GM06990 (cell line): ENCODE results near the gene C1orf122.
A peak's percentile ranks its signal among the peaks of the same experiment; 100 is the strongest.

Experiments used
- DNase-seq: peaks from one replicate; pipeline ENCODE4 v3.0.0-alpha.2; 2011; ENCODE audit not compliant: insufficient read length; ENCODE audit errors: extremely low read depth
- H3K27me3 ChIP-seq: replicated peaks from 2 replicates; pipeline ENCODE4 v1.6.0; 2011; ENCODE audit warnings: low read length; ENCODE audit not compliant: control insufficient read depth, insufficient read depth
- H3K36me3 ChIP-seq: 2 replicates; pipeline ENCODE4 v1.5.1; 2011; ENCODE audit warnings: low read length; ENCODE audit not compliant: control insufficient read depth, insufficient read depth
- H3K4me3 ChIP-seq: replicated peaks from 2 replicates; pipeline ENCODE4 v1.5.1; 2011; ENCODE audit warnings: low read depth, mild to moderate bottlenecking, control low read depth, low read length
- TF ChIP-seq, protein P1 (sequence below): IDR thresholded peaks from 2 replicates; pipeline ENCODE4 v1.5.1; 2011; ENCODE audit warnings: low read length, control low read depth, mild to moderate bottlenecking, inconsistent platforms; ENCODE audit not compliant: insufficient read depth, poor library complexity, severe bottlenecking

C1orf122 gene

DNA sequence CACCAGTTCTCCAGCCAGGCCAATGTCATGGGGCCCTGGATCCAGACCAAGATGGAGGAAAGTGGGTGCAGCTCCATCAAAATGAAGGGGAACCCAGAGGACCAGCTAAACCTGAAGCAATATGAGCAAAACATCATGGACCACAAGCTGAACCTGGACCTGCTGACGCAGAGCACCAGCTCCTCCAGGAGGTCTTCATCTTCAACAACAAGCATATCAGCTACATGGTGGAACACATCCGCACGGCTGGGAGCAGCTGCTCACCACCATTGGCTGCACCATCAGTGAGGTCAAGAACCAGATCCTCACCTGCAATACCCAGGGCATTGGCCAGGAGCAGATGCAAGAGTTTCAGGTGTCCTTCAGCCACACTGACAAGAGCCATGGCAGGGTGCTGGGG, 28.9 kb upstream of the C1orf122 start:
- no peak overlapping the region for H3K4me3 ChIP-seq
- H3K36me3 ChIP-seq = no peaks in the 10 kb centered on the region
- H3K27me3 ChIP-seq = no peaks in the 10 kb centered on the region
- DNase-seq = no peak
- TF ChIP-seq, protein P1, sequence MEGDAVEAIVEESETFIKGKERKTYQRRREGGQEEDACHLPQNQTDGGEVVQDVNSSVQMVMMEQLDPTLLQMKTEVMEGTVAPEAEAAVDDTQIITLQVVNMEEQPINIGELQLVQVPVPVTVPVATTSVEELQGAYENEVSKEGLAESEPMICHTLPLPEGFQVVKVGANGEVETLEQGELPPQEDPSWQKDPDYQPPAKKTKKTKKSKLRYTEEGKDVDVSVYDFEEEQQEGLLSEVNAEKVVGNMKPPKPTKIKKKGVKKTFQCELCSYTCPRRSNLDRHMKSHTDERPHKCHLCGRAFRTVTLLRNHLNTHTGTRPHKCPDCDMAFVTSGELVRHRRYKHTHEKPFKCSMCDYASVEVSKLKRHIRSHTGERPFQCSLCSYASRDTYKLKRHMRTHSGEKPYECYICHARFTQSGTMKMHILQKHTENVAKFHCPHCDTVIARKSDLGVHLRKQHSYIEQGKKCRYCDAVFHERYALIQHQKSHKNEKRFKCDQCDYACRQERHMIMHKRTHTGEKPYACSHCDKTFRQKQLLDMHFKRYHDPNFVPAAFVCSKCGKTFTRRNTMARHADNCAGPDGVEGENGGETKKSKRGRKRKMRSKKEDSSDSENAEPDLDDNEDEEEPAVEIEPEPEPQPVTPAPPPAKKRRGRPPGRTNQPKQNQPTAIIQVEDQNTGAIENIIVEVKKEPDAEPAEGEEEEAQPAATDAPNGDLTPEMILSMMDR = no peak

DNA sequence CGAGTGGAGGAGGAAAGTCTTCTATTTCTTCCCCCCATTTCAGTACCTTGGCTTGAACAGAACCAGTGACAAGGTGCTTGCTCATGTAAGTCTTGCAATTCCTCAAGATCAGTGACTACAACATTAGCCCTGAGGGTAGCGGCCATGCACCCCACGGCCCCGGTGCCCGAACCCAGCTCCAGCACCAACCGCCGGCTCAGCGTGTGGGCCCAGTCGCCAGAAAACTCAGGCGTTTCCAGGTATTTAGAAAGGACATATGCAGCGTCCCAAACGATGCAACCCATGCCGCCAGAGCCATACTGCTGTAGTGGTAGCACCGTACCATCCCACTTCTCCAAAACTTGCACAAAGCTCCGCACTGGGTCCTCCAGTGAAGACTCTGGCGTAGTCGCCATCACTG, 25.1 kb upstream of the C1orf122 start:
- TF ChIP-seq, protein P1 = no peak
- DNase-seq = no peak
- Histone ChIP-seq H3K36me3 (no peaks in the 10 kb centered on the region), H3K27me3 (no peaks in the 10 kb centered on the region), H3K4me3 (no peak overlapping the region)

DNA sequence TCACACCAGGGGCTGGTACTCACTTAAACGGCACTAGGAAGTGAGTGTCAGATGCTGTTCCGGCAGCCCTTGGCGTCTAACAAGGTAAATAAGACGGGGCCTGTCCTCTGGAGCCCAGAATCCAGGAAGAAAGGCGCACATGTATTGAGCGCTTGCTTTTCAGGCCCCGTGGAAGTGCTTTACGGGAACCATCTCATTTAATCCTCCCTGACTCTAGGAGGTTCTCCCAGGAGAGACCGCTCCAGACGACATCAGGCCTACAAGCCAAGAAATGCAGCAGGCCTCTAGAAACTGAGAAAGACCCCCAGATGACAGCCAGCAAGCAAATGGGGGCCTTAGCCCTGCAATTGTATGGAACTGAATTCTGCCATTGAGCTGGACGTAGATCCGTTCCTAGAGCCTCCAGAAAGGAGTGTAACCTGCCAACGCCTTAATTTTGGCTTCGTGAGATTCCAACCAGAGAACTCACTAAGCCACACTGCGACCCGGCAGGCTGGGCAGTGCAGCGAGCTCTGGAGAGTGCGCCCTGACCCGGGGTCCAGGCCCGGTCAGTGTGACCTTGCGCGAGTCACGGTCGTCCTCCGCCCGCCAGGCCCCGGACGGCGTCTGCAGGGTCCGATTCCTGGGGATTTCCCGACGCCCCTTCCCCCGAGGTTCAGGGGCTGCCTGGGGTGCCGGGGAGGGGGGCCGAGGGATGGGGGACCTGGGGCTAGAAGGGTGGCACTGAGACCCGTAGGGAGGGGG, 14.5 kb upstream of the C1orf122 start:
- H3K4me3 ChIP-seq = peak overlapping the region; percentile 77
- no peak for DNase-seq
- H3K27me3 ChIP-seq = no peaks in the 10 kb centered on the region
- TF ChIP-seq, protein P1 = no peak
- H3K36me3 ChIP-seq = peaks cover 5% of the 10 kb centered on the region

DNA sequence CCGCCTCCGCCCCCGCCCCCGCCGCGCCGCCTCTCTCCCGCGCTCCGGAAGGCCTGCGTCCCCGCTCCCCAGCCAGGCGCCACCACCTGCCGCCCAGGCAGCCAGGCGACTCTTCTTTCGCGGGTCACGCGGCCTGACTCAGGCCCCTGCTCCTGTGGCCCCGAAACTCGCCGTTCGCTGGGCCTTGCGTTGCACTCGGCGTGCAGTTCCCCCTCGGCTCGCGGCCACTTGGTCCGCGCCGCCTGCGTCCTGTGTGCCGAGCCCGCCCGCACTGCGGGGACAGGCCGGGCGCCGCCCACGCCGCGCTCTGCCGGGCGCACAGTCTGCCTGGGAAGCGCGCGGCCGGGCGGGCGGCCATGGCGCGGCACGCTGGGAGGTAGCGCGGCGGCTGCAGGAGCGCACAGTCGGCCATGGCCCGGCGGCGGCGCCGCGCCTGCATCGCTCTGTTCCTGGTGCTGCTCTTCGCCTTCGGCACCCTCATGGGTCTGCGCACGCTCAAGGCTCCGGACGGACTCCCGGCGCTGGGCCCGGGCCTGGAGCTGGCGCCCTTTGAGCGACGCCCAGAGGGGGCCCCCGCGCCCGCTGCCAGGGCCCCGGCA, 13.7 kb upstream of the C1orf122 start, which contains the start of gene MANEAL:
TSS of gene MANEAL (plus strand) at position 75 of the 599 bp plus-strand sequence. CDS start at position 411, 336 bp downstream.
- Histone ChIP-seq H3K36me3 (peaks cover 7% of the 10 kb centered on the region), H3K27me3 (no peaks in the 10 kb centered on the region), H3K4me3 (peak within 1 kb of the TSS; percentile 77)
- DNase-seq = peak; percentile 85
- TF ChIP-seq, protein P1 = no peak

DNA sequence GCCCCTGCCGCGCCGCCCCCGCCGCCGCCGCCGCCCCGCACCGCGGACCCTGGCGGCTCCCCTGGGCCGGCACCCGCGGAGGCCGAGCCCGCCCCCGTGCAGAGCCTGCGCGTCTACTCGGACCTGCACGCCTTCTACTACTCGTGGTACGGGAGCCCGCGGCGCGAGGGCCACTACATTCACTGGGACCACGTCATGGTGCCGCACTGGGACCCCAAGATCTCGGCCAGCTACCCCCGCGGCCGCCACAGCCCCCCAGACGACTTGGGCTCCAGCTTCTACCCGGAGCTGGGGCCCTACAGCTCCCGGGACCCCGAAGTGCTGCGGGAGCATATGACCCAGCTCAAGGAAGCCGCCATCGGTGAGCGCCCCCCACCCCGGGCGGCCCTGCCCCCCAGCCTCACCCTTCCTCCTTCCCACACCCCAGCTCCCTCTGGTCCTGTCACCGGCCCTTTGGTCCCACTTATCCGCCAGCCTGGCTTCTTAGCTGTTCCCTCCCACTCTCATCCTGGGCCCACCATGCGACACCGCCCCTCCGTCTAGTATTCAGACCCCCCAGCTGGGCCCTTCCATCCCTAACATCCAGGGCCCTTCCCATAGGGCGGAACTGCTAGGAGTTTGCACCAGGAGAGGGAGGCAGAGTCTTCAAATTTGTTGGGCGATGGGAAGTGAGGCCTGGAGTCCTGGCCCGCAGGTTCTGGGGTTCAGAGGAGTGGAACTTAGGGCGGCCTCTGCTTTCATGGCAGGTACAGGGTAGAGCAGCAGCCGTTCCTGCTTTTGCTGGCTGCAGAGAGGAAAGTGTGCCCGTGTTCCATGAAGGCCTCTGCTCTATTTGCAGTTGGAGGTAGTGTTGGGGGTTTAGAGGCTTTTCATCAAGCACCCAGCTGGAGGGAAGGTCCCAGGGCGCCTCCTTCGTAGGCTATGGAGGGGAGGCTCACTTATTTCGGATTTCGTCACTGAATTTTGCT, 12.9 kb upstream of the C1orf122 start:
- TF ChIP-seq, protein P1 = no peak
- DNase-seq = peak; percentile 12
- H3K4me3 ChIP-seq = peak overlapping the region; percentile 77
- no peaks in the 10 kb centered on the region for H3K27me3 ChIP-seq
- H3K36me3 ChIP-seq = peaks cover 10% of the 10 kb centered on the region
